Pancreas (tissue), 10 donors: Measurements from ENCODE around the gene TFAP2E. TPM values are rescaled to one million over a fixed set of nuclear protein-coding genes. Genes with fewer than 3 reads are reported as not detected.
A peak's percentile ranks its signal among the peaks of the same experiment; 100 is the strongest.

ENCODE experiments used
- ATAC-seq, 4 donors: fragments of 200-7000 bp; cut with Tn5 transposase; one replicate each; pipeline versions ENCODE4 v1.8.0 to v1.9.1; 2020; ENCODE audit warnings: mild to moderate bottlenecking in 4 of 4, moderate library complexity in 4 of 4
- DNase-seq, 6 donors: peaks; one replicate each; pipeline ENCODE4 v3.0.0-alpha.2; 2020
- FAIRE-seq: peaks from 2 replicates; lab custom pipeline; 2012; peaks lifted over from hg19 to GRCh38; lab: Jason Lieb, UNC
- H3K27ac ChIP-seq, 4 donors: fragments of 200-600 bp; sonication (generic); 1 replicate in 3 of 4; 2 replicates in 1 of 4; pipeline versions ENCODE4 v1.5.0 to v1.8.0; 2020
- H3K27me3 ChIP-seq, 4 donors: fragments of 200-600 bp; one replicate each; pipeline ENCODE4 v1.8.0; 2021
- H3K36me3 ChIP-seq, 3 donors: fragments of 200-600 bp; sonication (generic) in 1 of 3; one replicate each; pipeline versions ENCODE4 v1.5.0 to v1.8.0; 2020 to 2021
- H3K4me1 ChIP-seq, 3 donors: fragments of 200-600 bp; one replicate each; pipeline ENCODE4 v1.8.0; 2021
- H3K4me3 ChIP-seq, 4 donors: fragments of 200-600 bp; sonication (generic) in 2 of 4; one replicate each; pipeline versions ENCODE4 v1.5.0 to v1.8.0; 2020 to 2021
- H3K9me3 ChIP-seq, 4 donors: fragments of 200-600 bp; one replicate each; pipeline ENCODE4 v1.8.0; 2021
- CTCF ChIP-seq, 4 donors: fragments of 200-600 bp; sonication (generic) in 3 of 4; IDR thresholded peaks; one replicate each; pipeline versions ENCODE4 v1.5.0 to v1.8.0; 2021; ENCODE audit warnings: antibody characterized with exemption in 4 of 4
- WGBS, 2 donors: extraction: QIAGEN DNeasy Blood & Tissue Kit; methylation state at CpG; one replicate each; pipeline ENCODE4 v1.1.7; 2013; 5-methylcytosine and 5-hydroxymethylcytosine counted together
- intact Hi-C, 3 donors: fragments of 100-400 bp; cut with DNase I; formaldehyde crosslinking; loops; one replicate each; pipeline versions ENCODE4 v1.11.1 to v1.14.2; 2022
- polyA plus RNA-seq, 2 donors: library from polyadenylated mRNA; stranded (reverse); fragments of 200-250 nt; gene quantifications; one replicate each; pipeline ENCODE4 v1.2.3, GENCODE V29; 2013
- total RNA-seq, 6 donors: library from RNA; stranded (reverse); fragmentation: NEBNext Ultra II Directional in 4 of 6; extraction: Animal tissue kit (Norgen Biotek cat#: 25700) in 4 of 6; gene quantifications; one replicate each; pipeline versions ENCODE4 v1.2.1 to v1.2.4, GENCODE V29; 2021 to 2023
- donor health status: healthy with polysubstance abuse.
- donor health status: DM: no; HTN: no; CAD: no; lungs with moderate emphysema.
- donor health status: DM: no; HTN: no; CAD: no.
- donor health status: control.
- donor health status: control.
- donor health status: Bipolar disorder and iron deficiency.
- donor health status: DM: yes; HTN: yes; CAD: no.
- donor health status: DM: no; HTN: no; CAD: no.
- donor health status: DM: no; HTN: no; CAD: no.
- donor health status: DM: yes; HTN: yes; CAD: no.

TFAP2E gene
- total and polyA plus RNA-seq, 8 donors, result 0.08 to 2.0 (median 0.25) TPM

- WGBS, 2 donors, result 88 to 96% methylated on average over 3 of the region's 3 CpGs
- FAIRE-seq (no peak), DNase-seq (no peak), ATAC-seq (no peak)
- H3K36me3 ChIP-seq, result peaks cover 0 to 42% (median 16%) of the 10 kb centered on the region in 3 donors
- H3K27ac ChIP-seq, result no peak overlapping the region
- no peaks in the 10 kb centered on the region for H3K27me3 ChIP-seq
- peaks cover under 1 to 11% (median 10%) of the 10 kb centered on the region in 3 donors for H3K4me1 ChIP-seq
- intact Hi-C loops, result no loop called here
- TF ChIP-seq CTCF (IDR thresholded peaks at IDR 0.05), result no peak
- H3K9me3 ChIP-seq, result no peaks in the 10 kb centered on the region
- H3K4me3 ChIP-seq, result no peak overlapping the region
These were observed 58.3 kb downstream of the TFAP2E start for GRCh38 chr1:35631396-35631795.

- DNase-seq (no peak), FAIRE-seq (no peak), ATAC-seq (no peak)
- Histone ChIP-seq H3K36me3 (peaks cover 0 to 42% (median 16%) of the 10 kb centered on the region in 3 donors), H3K27me3 (no peaks in the 10 kb centered on the region), H3K4me1 (peaks cover 9 to 30% (median 30%) of the 10 kb centered on the region in 3 donors), H3K9me3 (no peaks in the 10 kb centered on the region), H3K4me3 (no peak overlapping the region), H3K27ac (no peak overlapping the region)
- TF ChIP-seq CTCF (IDR thresholded peaks at IDR 0.05), result no peak
- intact Hi-C loops, result no loop called here
These were observed 60.4 kb downstream of the TFAP2E start for GRCh38 chr1:35633547-35633946.

GRCh38 chr1:35637401-35637809 lies 64.3 kb downstream of the TFAP2E start:
- Histone ChIP-seq H3K27ac (peak overlapping the region; percentile 4 to 72 (median 50)), H3K27me3 (no peaks in the 10 kb centered on the region), H3K9me3 (no peaks in the 10 kb centered on the region), H3K4me1 (peaks cover 9 to 33% (median 31%) of the 10 kb centered on the region in 3 donors), H3K36me3 (peaks cover 0 to 21% (median 3%) of the 10 kb centered on the region in 3 donors), H3K4me3 (peak overlapping the region in 2 of 4 donors; percentile 7)
- no peak for TF ChIP-seq CTCF (IDR thresholded peaks at IDR 0.05)
- DNase-seq (no peak), FAIRE-seq (no peak), ATAC-seq (peak in 2 of 4 donors; percentile 29)
- 0% methylated on average over 1 of the region's 1 CpG for WGBS, 2 donors
- intact Hi-C loops, result no loop called here

- H3K4me3 ChIP-seq, result peak overlapping the region; percentile 57 to 80 (median 72)
- DNase-seq (peak in 1 of 6 donors; percentile 19), ATAC-seq (peak in 1 of 4 donors; percentile 1), FAIRE-seq (no peak)
- intact Hi-C loops, result no loop called here
- H3K27ac ChIP-seq, result peak overlapping the region; percentile 63 to 95 (median 84)
- WGBS, 2 donors, result 10 to 18% methylated on average over 29 of the region's 29 CpGs
- TF ChIP-seq CTCF (IDR thresholded peaks at IDR 0.05), result no peak
- no peaks in the 10 kb centered on the region for H3K9me3 ChIP-seq
- H3K4me1 ChIP-seq, result peaks cover 9 to 33% (median 31%) of the 10 kb centered on the region in 3 donors
- H3K36me3 ChIP-seq, result no peaks in the 10 kb centered on the region
- H3K27me3 ChIP-seq, result no peaks in the 10 kb centered on the region
These were observed 67.5 kb downstream of the TFAP2E start for GRCh38 chr1:35640380-35641232.
